Lower leg skin (tissue), 3 donors: Measurements from ENCODE around the gene NDRG2.

ENCODE experiments used
- CTCF ChIP-seq, 3 donors: fragments of 450-650 bp; IDR thresholded peaks; one replicate each; pipeline ENCODE4 v1.5.1; 2016; ENCODE audit warnings: antibody characterized with exemption in 3 of 3, mild to moderate bottlenecking in 3 of 3, moderate library complexity in 2 of 3
- POLR2A ChIP-seq, 2 donors: fragments of 450-650 bp; IDR thresholded peaks; one replicate each; pipeline ENCODE4 v1.6.1; 2016 to 2017; ENCODE audit warnings: antibody characterized with exemption in 2 of 2, mild to moderate bottlenecking in 1 of 2, moderate library complexity in 1 of 2

GRCh38 chr14:21063479-21063878 lies 38.6 kb upstream of the NDRG2 start:
- TF ChIP-seq CTCF (IDR thresholded peaks at IDR 0.05) (no peak), POLR2A (IDR thresholded peaks at IDR 0.05) (no peak)
